SK-N-SH (cell line): ENCODE results near the gene NMT2.

Experiments used
- EZH2phosphoT487 ChIP-seq: fragments of 200-600 bp; sonication (generic); IDR thresholded peaks from 2 replicates; pipeline ENCODE4 v1.6.1; 2017; ENCODE audit warnings: low read depth, mixed run types, mild to moderate bottlenecking, antibody characterized with exemption, moderate library complexity, borderline replicate concordance
- PBX3 ChIP-seq: IDR thresholded peaks from 2 replicates; pipeline ENCODE4; 2012
- POLR2AphosphoS5 ChIP-seq: IDR thresholded peaks from 2 replicates; pipeline ENCODE4 v1.6.1; 2012; ENCODE audit warnings: low read depth, low read length
- RAD21 ChIP-seq: IDR thresholded peaks from 2 replicates; pipeline ENCODE4 v1.6.1; 2012; ENCODE audit warnings: mild to moderate bottlenecking, low read length
- SMC3 ChIP-seq: IDR thresholded peaks from 2 replicates; pipeline ENCODE4 v1.6.1; 2012; ENCODE audit warnings: low read depth, low read length, improper control_type of control experiment
- TAF1 ChIP-seq: IDR thresholded peaks from 2 replicates; pipeline ENCODE4 v1.6.1; 2012; ENCODE audit warnings: low read depth, mild to moderate bottlenecking, low read length, moderate library complexity, borderline replicate concordance
- ZBTB33 ChIP-seq: IDR thresholded peaks from 2 replicates; pipeline ENCODE4 v1.4.0; 2012; ENCODE audit warnings: low read depth, borderline replicate concordance
- TF ChIP-seq, protein P1 (sequence below): fragments of 200-600 bp; sonication (generic); IDR thresholded peaks from 2 replicates; pipeline ENCODE4 v1.6.1; 2017; ENCODE audit warnings: antibody characterized with exemption, mild to moderate bottlenecking, moderate library complexity

DNA sequence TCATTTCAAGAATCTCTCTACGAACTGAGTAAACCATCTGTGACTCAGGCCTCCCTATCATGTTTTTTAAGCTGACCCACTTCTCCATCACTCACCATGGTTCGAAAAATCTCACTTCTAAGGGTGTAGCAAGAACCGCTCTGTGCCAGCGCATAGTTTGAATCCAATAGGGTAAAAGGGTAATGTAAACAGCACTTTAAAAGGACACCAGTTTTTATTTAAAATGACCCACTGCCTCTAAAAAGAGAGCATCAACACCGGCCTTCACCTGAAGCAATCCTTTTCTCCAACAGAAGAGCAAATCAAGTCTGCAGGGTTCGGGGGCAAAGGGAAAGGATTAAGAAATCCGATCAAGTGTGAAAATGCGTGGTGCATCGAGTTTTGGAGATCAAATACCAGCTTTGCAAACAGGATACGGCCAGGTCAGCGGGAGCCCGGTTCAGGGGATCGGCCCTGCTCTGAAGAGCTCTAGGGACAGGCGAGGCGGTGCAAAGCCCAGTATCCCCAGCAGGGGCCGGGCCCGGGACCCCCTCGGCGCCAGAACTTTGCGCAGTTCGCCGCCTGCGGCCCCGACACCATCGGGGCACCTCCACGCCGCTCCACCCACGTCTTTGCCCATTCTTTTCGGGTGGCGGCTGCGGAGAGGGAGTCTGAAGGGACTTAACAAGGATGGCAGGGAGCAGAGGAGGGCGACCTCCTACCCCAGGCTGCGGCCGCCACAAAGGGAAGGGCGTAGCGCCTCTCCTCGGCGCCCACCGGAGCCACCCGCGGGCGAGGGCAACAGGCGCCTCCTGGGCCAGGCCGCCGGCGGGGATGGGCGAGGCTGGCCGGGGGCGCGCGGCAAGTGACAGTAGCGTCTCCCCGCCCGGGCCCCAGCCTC is 842 bp downstream of the NMT2 start:
- TF ChIP-seq POLR2AphosphoS5, result no peak
- TF ChIP-seq RAD21, result no peak
- no peak for TF ChIP-seq ZBTB33
- TF ChIP-seq, protein P1, sequence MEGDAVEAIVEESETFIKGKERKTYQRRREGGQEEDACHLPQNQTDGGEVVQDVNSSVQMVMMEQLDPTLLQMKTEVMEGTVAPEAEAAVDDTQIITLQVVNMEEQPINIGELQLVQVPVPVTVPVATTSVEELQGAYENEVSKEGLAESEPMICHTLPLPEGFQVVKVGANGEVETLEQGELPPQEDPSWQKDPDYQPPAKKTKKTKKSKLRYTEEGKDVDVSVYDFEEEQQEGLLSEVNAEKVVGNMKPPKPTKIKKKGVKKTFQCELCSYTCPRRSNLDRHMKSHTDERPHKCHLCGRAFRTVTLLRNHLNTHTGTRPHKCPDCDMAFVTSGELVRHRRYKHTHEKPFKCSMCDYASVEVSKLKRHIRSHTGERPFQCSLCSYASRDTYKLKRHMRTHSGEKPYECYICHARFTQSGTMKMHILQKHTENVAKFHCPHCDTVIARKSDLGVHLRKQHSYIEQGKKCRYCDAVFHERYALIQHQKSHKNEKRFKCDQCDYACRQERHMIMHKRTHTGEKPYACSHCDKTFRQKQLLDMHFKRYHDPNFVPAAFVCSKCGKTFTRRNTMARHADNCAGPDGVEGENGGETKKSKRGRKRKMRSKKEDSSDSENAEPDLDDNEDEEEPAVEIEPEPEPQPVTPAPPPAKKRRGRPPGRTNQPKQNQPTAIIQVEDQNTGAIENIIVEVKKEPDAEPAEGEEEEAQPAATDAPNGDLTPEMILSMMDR, result peak; percentile 57
- no peak for TF ChIP-seq TAF1
- TF ChIP-seq EZH2phosphoT487, result no peak
- no peak for TF ChIP-seq PBX3
- no peak for TF ChIP-seq SMC3
